ENCODE data around the gene SGMS1. TPM values are rescaled to one million over a fixed set of nuclear protein-coding genes. Genes with fewer than 3 reads are reported as not detected.

SGMS1 gene
- total and polyA plus RNA-seq, 2 donors from 2014 or later = 13.6 to 100 TPM

GRCh38 chr10:50440489-50440888, 183.3 kb downstream of the SGMS1 start:
- H3K36me3 ChIP-seq (ENCODE audit: control insufficient read depth in 2 of 3, insufficient read depth in 3 of 3, low read length in 3 of 3) = no peaks in the 10 kb centered on the region
- no peak for DNase-seq
- H3K4me3 ChIP-seq (ENCODE audit: low read length in 3 of 3) = no peak overlapping the region
- intact Hi-C loops (cut with DNase I) = no loop called here
- no peaks in the 10 kb centered on the region for H3K27me3 ChIP-seq (ENCODE audit: control insufficient read depth, insufficient read depth, low read length)
- no peak overlapping the region for H3K9ac ChIP-seq (ENCODE audit: low read length in 3 of 3)
- no peak overlapping the region for H3K27ac ChIP-seq (ENCODE audit: low read depth in 2 of 2, low read length in 2 of 2)
- H3K9me3 ChIP-seq (ENCODE audit: control insufficient read depth in 2 of 3, insufficient read depth in 1 of 3, low read length in 3 of 3) = no peaks in the 10 kb centered on the region
- no peak for TF ChIP-seq CTCF (IDR thresholded peaks at IDR 0.05; ENCODE audit: borderline replicate concordance, extremely low read depth, insufficient read depth)
- no peak for FAIRE-seq
- H3K4me1 ChIP-seq (ENCODE audit: control insufficient read depth in 2 of 3, insufficient read depth in 2 of 3, low read depth in 1 of 3, low read length in 3 of 3) = no peaks in the 10 kb centered on the region

DNA sequence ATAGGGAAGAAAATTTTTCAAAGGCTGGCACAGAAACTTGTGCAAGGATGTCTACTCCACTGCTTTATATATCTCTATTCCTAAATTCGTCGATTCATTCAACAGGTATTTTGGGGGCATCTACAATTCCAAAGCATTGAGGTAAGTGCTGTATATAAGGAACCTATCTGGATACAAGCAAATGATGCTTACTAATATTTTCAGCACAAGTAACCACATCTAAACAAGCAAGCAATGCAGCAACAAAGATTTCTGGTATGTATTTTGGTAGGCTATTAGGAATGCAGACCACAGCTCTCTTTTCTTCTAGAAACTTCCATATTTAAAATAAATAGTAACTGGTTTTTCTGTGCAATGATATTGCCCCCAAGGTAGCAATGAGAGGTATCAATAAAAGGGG, 183.9 kb downstream of the SGMS1 start:
- DNase-seq = no peak
- intact Hi-C loops (cut with DNase I) = no loop called here
- H3K36me3 ChIP-seq (ENCODE audit: control insufficient read depth in 2 of 3, insufficient read depth in 3 of 3, low read length in 3 of 3) = no peaks in the 10 kb centered on the region
- no peaks in the 10 kb centered on the region for H3K9me3 ChIP-seq (ENCODE audit: control insufficient read depth in 2 of 3, insufficient read depth in 1 of 3, low read length in 3 of 3)
- H3K27ac ChIP-seq (ENCODE audit: low read depth in 2 of 2, low read length in 2 of 2) = no peak overlapping the region
- TF ChIP-seq CTCF (IDR thresholded peaks at IDR 0.05; ENCODE audit: borderline replicate concordance, extremely low read depth, insufficient read depth) = no peak
- H3K27me3 ChIP-seq (ENCODE audit: control insufficient read depth, insufficient read depth, low read length) = no peaks in the 10 kb centered on the region
- FAIRE-seq = no peak
- no peaks in the 10 kb centered on the region for H3K4me1 ChIP-seq (ENCODE audit: control insufficient read depth in 2 of 3, insufficient read depth in 2 of 3, low read depth in 1 of 3, low read length in 3 of 3)
- H3K9ac ChIP-seq (ENCODE audit: low read length in 3 of 3) = no peak overlapping the region
- H3K4me3 ChIP-seq (ENCODE audit: low read length in 3 of 3) = no peak overlapping the region

GRCh38 chr10:50439187-50439586, 184.6 kb downstream of the SGMS1 start:
- no peaks in the 10 kb centered on the region for H3K9me3 ChIP-seq (ENCODE audit: control insufficient read depth in 2 of 3, insufficient read depth in 1 of 3, low read length in 3 of 3)
- no peaks in the 10 kb centered on the region for H3K4me1 ChIP-seq (ENCODE audit: control insufficient read depth in 2 of 3, insufficient read depth in 2 of 3, low read depth in 1 of 3, low read length in 3 of 3)
- no peak overlapping the region for H3K9ac ChIP-seq (ENCODE audit: low read length in 3 of 3)
- H3K4me3 ChIP-seq (ENCODE audit: low read length in 3 of 3) = no peak overlapping the region
- intact Hi-C loops (cut with DNase I) = no loop called here
- DNase-seq = no peak
- no peak overlapping the region for H3K27ac ChIP-seq (ENCODE audit: low read depth in 2 of 2, low read length in 2 of 2)
- FAIRE-seq = no peak
- no peaks in the 10 kb centered on the region for H3K36me3 ChIP-seq (ENCODE audit: control insufficient read depth in 2 of 3, insufficient read depth in 3 of 3, low read length in 3 of 3)
- no peak for TF ChIP-seq CTCF (IDR thresholded peaks at IDR 0.05; ENCODE audit: borderline replicate concordance, extremely low read depth, insufficient read depth)
- H3K27me3 ChIP-seq (ENCODE audit: control insufficient read depth, insufficient read depth, low read length) = no peaks in the 10 kb centered on the region
